WTC11 (cell line): ENCODE results near the gene APOBEC3G. TPM values are rescaled to one million over a fixed set of nuclear protein-coding genes. Genes with fewer than 3 reads are reported as not detected.

ENCODE experiments used
- ATAC-seq: fragments of 200-7000 bp; cut with Tn5 transposase; 2 replicates; pipeline ENCODE4 v1.10.0; 2021; ENCODE audit warnings: mild to moderate bottlenecking, moderate library complexity
- CTCF ChIA-PET: fragments of 300-600 bp; sonication (Branson Sonifier 250); formaldehyde crosslinking; loops from one replicate; lab custom pipeline; 2021; ENCODE audit warnings: antibody characterized with exemption; lab: Charles Lee
- POLR2A ChIA-PET: fragments of 350-600 bp; sonication (Branson Sonifier 250); formaldehyde crosslinking; loops from one replicate; lab custom pipeline; 2021; ENCODE audit warnings: antibody characterized with exemption; lab: Charles Lee
- DNase-seq: peaks from one replicate; pipeline ENCODE4 v3.0.0; 2021; ENCODE audit warnings: low spot score
- H3K27ac Mint-ChIP-seq: 2 replicates; pipeline ENCODE4 v1.8.0; 2021; ENCODE audit warnings: mixed read lengths
- H3K27me3 Mint-ChIP-seq: 2 replicates; pipeline ENCODE4 v1.8.0; 2021; ENCODE audit warnings: low read depth, mild to moderate bottlenecking, moderate library complexity, mixed read lengths
- H3K36me3 Mint-ChIP-seq: 2 replicates; pipeline ENCODE4 v1.8.0; 2021; ENCODE audit warnings: mixed read lengths
- H3K4me1 Mint-ChIP-seq: 2 replicates; pipeline ENCODE4 v1.8.0; 2022; ENCODE audit warnings: mixed read lengths
- H3K4me3 Mint-ChIP-seq: 2 replicates; pipeline ENCODE4 v1.8.0; 2021; ENCODE audit warnings: mild to moderate bottlenecking, moderate library complexity, mixed read lengths
- H3K9me3 Mint-ChIP-seq: 2 replicates; pipeline ENCODE4 v1.8.0; 2021; ENCODE audit warnings: mixed read lengths
- CBFB ChIP-seq: sonication (generic); formaldehyde crosslinking; IDR thresholded peaks from 2 replicates; pipeline ENCODE4 v1.8.1; 2022; ENCODE audit warnings: mild to moderate bottlenecking, low read depth, missing genetic modification reagents
- CREM ChIP-seq: sonication (generic); formaldehyde crosslinking; IDR thresholded peaks from 2 replicates; pipeline ENCODE4 v1.8.1; 2022; ENCODE audit warnings: mild to moderate bottlenecking, missing genetic modification reagents, moderate library complexity
- ESRRA ChIP-seq: sonication (generic); formaldehyde crosslinking; IDR thresholded peaks from 2 replicates; pipeline ENCODE4 v1.8.1; 2022; ENCODE audit warnings: mild to moderate bottlenecking, missing genetic modification reagents, borderline replicate concordance
- FOXK1 ChIP-seq: sonication (generic); formaldehyde crosslinking; IDR thresholded peaks from 2 replicates; pipeline ENCODE4 v1.8.0; 2022; ENCODE audit warnings: mild to moderate bottlenecking, moderate library complexity, missing genetic modification reagents
- GABPB1 ChIP-seq: sonication (generic); formaldehyde crosslinking; IDR thresholded peaks from 2 replicates; pipeline ENCODE4 v1.8.1; 2023; ENCODE audit warnings: mild to moderate bottlenecking, missing genetic modification reagents
- JUN ChIP-seq: sonication (generic); formaldehyde crosslinking; IDR thresholded peaks from 2 replicates; pipeline ENCODE4 v1.8.0; 2023; ENCODE audit warnings: mild to moderate bottlenecking, missing genetic modification reagents
- NFE2L1 ChIP-seq: sonication (generic); formaldehyde crosslinking; IDR thresholded peaks from 2 replicates; pipeline ENCODE4 v1.8.1; 2023; ENCODE audit warnings: missing genetic modification reagents
- NFYB ChIP-seq: sonication (generic); formaldehyde crosslinking; conservative IDR thresholded peaks from 2 replicates; pipeline ENCODE4 v1.8.0; 2022; ENCODE audit warnings: low read depth, missing genetic modification reagents
- NR1H2 ChIP-seq: sonication (generic); formaldehyde crosslinking; IDR thresholded peaks from 2 replicates; pipeline ENCODE4 v1.9.0; 2021; ENCODE audit warnings: mild to moderate bottlenecking, moderate library complexity, missing genetic modification reagents
- TCF7 ChIP-seq: sonication (generic); formaldehyde crosslinking; IDR thresholded peaks from 2 replicates; pipeline ENCODE4 v1.8.0; 2022; ENCODE audit warnings: mild to moderate bottlenecking, low read depth, missing genetic modification reagents, moderate library complexity
- TEAD4 ChIP-seq: sonication (generic); formaldehyde crosslinking; IDR thresholded peaks from 2 replicates; pipeline ENCODE4 v1.8.0; 2022; ENCODE audit warnings: mild to moderate bottlenecking, missing genetic modification reagents
- TP53 ChIP-seq: sonication (generic); formaldehyde crosslinking; IDR thresholded peaks from 2 replicates; pipeline ENCODE4 v1.8.1; 2023; ENCODE audit warnings: mild to moderate bottlenecking, missing genetic modification reagents
- ZNF396 ChIP-seq: fragments of 250-450 bp; sonication (Bioruptor Pico); IDR thresholded peaks from 2 replicates; pipeline ENCODE4 v1.8.0; 2021; ENCODE audit warnings: mild to moderate bottlenecking, moderate library complexity, borderline replicate concordance
- ZNF416 ChIP-seq: fragments of 250-450 bp; sonication (Bioruptor Pico); IDR thresholded peaks from 2 replicates; pipeline ENCODE4 v1.9.0; 2021; ENCODE audit warnings: mild to moderate bottlenecking, inconsistent platforms
- total RNA-seq: library from RNA; stranded (reverse); gene quantifications from 3 replicates; pipeline ENCODE4 v1.2.3, GENCODE V29; 2021
- TF ChIP-seq, protein P1 (sequence below): sonication (generic); formaldehyde crosslinking; IDR thresholded peaks from 2 replicates; pipeline ENCODE4 v1.8.1; 2023; ENCODE audit warnings: mild to moderate bottlenecking, missing genetic modification reagents, borderline replicate concordance
- TF ChIP-seq, protein P2 (sequence below): sonication (generic); formaldehyde crosslinking; IDR thresholded peaks from 2 replicates; pipeline ENCODE4 v1.8.0; 2023; ENCODE audit warnings: missing genetic modification reagents
- TF ChIP-seq, protein P3 (sequence below): sonication (generic); formaldehyde crosslinking; IDR thresholded peaks from 2 replicates; pipeline ENCODE4 v1.8.0; 2022; ENCODE audit warnings: mild to moderate bottlenecking, missing genetic modification reagents
- TF ChIP-seq, protein P4 (sequence below): sonication (generic); formaldehyde crosslinking; IDR thresholded peaks from 2 replicates; pipeline ENCODE4 v1.8.1; 2023; ENCODE audit warnings: mild to moderate bottlenecking, missing genetic modification reagents
- TF ChIP-seq, protein P5 (sequence below): sonication (generic); formaldehyde crosslinking; IDR thresholded peaks from 2 replicates; pipeline ENCODE4 v1.8.0; 2022; ENCODE audit warnings: mild to moderate bottlenecking, missing genetic modification reagents
- TF ChIP-seq, protein P6 (sequence below): fragments of 250-450 bp; sonication (Bioruptor Pico); IDR thresholded peaks from 2 replicates; pipeline ENCODE4 v1.9.0; 2021; ENCODE audit warnings: mild to moderate bottlenecking, borderline replicate concordance
- TF ChIP-seq, protein P7 (sequence below): sonication (generic); formaldehyde crosslinking; IDR thresholded peaks from 2 replicates; pipeline ENCODE4 v1.8.1; 2023; ENCODE audit warnings: mild to moderate bottlenecking, missing genetic modification reagents, moderate library complexity

Gene APOBEC3G
- total RNA-seq, 1 experiment from 2014 or later: 1.8 TPM

DNA sequence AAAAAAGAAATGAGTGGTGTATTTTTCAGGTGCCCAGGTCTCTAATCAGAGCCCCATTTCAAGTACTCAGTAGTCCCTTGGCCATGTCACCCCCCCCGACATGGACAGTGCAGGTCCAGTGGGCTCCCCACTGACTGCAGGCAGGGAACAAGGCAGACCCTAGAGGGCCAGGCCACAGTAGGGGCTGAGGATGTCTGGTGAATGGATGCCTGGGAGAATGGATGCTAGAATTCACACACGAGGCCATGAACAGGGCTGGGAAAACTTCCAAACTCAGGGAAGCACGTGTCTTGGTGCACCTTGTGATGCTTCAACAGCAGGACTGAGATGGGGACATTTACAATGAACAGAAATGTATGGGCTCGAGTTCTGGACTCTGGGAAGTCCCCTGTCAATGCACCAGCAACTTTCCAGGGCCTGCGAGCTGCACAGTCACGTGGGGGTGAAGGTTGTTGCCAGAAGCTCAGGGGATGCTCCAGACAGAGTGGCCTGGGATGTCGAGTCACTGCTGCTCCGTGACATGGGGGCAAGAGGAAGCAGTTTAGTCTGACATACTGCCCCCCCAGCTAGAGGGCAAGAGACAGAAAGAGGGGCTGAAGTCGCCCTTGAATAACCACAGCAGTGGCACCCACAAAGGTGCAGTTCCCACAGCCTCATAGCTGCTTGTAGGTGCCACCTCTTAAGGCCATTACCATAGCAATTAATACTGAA, 3.1 kb downstream of the APOBEC3G start (continued):
- TF ChIP-seq, protein P1, sequence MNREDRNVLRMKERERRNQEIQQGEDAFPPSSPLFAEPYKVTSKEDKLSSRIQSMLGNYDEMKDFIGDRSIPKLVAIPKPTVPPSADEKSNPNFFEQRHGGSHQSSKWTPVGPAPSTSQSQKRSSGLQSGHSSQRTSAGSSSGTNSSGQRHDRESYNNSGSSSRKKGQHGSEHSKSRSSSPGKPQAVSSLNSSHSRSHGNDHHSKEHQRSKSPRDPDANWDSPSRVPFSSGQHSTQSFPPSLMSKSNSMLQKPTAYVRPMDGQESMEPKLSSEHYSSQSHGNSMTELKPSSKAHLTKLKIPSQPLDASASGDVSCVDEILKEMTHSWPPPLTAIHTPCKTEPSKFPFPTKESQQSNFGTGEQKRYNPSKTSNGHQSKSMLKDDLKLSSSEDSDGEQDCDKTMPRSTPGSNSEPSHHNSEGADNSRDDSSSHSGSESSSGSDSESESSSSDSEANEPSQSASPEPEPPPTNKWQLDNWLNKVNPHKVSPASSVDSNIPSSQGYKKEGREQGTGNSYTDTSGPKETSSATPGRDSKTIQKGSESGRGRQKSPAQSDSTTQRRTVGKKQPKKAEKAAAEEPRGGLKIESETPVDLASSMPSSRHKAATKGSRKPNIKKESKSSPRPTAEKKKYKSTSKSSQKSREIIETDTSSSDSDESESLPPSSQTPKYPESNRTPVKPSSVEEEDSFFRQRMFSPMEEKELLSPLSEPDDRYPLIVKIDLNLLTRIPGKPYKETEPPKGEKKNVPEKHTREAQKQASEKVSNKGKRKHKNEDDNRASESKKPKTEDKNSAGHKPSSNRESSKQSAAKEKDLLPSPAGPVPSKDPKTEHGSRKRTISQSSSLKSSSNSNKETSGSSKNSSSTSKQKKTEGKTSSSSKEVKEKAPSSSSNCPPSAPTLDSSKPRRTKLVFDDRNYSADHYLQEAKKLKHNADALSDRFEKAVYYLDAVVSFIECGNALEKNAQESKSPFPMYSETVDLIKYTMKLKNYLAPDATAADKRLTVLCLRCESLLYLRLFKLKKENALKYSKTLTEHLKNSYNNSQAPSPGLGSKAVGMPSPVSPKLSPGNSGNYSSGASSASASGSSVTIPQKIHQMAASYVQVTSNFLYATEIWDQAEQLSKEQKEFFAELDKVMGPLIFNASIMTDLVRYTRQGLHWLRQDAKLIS (CRISPR knock-in tag): no peak
- TF ChIP-seq, protein P2, sequence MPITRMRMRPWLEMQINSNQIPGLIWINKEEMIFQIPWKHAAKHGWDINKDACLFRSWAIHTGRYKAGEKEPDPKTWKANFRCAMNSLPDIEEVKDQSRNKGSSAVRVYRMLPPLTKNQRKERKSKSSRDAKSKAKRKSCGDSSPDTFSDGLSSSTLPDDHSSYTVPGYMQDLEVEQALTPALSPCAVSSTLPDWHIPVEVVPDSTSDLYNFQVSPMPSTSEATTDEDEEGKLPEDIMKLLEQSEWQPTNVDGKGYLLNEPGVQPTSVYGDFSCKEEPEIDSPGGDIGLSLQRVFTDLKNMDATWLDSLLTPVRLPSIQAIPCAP (CRISPR knock-in tag): no peak
- no peak for TF ChIP-seq ESRRA
- TF ChIP-seq, all 79 proteins: peak for 0

DNA sequence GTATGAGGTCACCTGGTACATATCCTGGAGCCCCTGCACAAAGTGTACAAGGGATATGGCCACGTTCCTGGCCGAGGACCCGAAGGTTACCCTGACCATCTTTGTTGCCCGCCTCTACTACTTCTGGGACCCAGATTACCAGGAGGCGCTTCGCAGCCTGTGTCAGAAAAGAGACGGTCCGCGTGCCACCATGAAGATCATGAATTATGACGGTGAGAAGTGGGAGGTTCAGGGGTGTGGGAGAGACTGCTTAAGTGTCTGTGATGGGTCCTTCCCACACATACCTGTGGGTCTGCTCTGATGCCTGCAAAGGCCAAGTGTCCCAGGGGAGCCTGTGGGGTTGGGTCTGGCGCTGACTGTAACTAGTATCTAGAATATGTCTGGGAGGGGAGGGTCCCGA, 3.9 kb downstream of the APOBEC3G start:
- Mint-ChIP-seq H3K36me3 (no peaks in the 10 kb centered on the region), H3K4me3 (no peak overlapping the region), H3K27ac (no peak overlapping the region), H3K9me3 (no peaks in the 10 kb centered on the region), H3K27me3 (no peaks in the 10 kb centered on the region; the same call in 1 of the 2 replicates), H3K4me1 (peaks cover 29% of the 10 kb centered on the region)
- ChIA-PET CTCF (interaction anchor here (0.6 to 1.3 kb wide), 3 partner anchors 54 to 448 kb away, joined by 3 read pairs; no protein-coding TSS in a partner anchor), POLR2A (no interaction called here)
- ATAC-seq (no peak), DNase-seq (no peak)
- TF ChIP-seq NFE2L1 (no peak), CREM (CRISPR knock-in tag) (no peak), FOXK1 (CRISPR knock-in tag) (no peak), JUN (CRISPR knock-in tag) (no peak), GABPB1 (no peak), TP53 (CRISPR knock-in tag) (no peak), TEAD4 (CRISPR knock-in tag) (no peak), ZNF416 (CRISPR knock-in tag) (no peak), CBFB (CRISPR knock-in tag) (no peak), NR1H2 (no peak), TCF7 (CRISPR knock-in tag) (no peak), NFYB (CRISPR knock-in tag) (no peak), ZNF396 (CRISPR knock-in tag) (no peak)
- TF ChIP-seq, protein P3, sequence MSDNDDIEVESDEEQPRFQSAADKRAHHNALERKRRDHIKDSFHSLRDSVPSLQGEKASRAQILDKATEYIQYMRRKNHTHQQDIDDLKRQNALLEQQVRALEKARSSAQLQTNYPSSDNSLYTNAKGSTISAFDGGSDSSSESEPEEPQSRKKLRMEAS (CRISPR knock-in tag): no peak
- TF ChIP-seq, protein P4, sequence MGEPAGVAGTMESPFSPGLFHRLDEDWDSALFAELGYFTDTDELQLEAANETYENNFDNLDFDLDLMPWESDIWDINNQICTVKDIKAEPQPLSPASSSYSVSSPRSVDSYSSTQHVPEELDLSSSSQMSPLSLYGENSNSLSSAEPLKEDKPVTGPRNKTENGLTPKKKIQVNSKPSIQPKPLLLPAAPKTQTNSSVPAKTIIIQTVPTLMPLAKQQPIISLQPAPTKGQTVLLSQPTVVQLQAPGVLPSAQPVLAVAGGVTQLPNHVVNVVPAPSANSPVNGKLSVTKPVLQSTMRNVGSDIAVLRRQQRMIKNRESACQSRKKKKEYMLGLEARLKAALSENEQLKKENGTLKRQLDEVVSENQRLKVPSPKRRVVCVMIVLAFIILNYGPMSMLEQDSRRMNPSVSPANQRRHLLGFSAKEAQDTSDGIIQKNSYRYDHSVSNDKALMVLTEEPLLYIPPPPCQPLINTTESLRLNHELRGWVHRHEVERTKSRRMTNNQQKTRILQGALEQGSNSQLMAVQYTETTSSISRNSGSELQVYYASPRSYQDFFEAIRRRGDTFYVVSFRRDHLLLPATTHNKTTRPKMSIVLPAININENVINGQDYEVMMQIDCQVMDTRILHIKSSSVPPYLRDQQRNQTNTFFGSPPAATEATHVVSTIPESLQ (CRISPR knock-in tag): no peak
- TF ChIP-seq, protein P5, sequence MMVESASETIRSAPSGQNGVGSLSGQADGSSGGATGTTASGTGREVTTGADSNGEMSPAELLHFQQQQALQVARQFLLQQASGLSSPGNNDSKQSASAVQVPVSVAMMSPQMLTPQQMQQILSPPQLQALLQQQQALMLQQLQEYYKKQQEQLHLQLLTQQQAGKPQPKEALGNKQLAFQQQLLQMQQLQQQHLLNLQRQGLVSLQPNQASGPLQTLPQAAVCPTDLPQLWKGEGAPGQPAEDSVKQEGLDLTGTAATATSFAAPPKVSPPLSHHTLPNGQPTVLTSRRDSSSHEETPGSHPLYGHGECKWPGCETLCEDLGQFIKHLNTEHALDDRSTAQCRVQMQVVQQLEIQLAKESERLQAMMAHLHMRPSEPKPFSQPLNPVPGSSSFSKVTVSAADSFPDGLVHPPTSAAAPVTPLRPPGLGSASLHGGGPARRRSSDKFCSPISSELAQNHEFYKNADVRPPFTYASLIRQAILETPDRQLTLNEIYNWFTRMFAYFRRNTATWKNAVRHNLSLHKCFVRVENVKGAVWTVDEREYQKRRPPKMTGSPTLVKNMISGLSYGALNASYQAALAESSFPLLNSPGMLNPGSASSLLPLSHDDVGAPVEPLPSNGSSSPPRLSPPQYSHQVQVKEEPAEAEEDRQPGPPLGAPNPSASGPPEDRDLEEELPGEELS: no peak
- TF ChIP-seq, protein P6, sequence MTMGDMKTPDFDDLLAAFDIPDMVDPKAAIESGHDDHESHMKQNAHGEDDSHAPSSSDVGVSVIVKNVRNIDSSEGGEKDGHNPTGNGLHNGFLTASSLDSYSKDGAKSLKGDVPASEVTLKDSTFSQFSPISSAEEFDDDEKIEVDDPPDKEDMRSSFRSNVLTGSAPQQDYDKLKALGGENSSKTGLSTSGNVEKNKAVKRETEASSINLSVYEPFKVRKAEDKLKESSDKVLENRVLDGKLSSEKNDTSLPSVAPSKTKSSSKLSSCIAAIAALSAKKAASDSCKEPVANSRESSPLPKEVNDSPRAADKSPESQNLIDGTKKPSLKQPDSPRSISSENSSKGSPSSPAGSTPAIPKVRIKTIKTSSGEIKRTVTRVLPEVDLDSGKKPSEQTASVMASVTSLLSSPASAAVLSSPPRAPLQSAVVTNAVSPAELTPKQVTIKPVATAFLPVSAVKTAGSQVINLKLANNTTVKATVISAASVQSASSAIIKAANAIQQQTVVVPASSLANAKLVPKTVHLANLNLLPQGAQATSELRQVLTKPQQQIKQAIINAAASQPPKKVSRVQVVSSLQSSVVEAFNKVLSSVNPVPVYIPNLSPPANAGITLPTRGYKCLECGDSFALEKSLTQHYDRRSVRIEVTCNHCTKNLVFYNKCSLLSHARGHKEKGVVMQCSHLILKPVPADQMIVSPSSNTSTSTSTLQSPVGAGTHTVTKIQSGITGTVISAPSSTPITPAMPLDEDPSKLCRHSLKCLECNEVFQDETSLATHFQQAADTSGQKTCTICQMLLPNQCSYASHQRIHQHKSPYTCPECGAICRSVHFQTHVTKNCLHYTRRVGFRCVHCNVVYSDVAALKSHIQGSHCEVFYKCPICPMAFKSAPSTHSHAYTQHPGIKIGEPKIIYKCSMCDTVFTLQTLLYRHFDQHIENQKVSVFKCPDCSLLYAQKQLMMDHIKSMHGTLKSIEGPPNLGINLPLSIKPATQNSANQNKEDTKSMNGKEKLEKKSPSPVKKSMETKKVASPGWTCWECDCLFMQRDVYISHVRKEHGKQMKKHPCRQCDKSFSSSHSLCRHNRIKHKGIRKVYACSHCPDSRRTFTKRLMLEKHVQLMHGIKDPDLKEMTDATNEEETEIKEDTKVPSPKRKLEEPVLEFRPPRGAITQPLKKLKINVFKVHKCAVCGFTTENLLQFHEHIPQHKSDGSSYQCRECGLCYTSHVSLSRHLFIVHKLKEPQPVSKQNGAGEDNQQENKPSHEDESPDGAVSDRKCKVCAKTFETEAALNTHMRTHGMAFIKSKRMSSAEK (CRISPR knock-in tag): no peak
- TF ChIP-seq, protein P7, sequence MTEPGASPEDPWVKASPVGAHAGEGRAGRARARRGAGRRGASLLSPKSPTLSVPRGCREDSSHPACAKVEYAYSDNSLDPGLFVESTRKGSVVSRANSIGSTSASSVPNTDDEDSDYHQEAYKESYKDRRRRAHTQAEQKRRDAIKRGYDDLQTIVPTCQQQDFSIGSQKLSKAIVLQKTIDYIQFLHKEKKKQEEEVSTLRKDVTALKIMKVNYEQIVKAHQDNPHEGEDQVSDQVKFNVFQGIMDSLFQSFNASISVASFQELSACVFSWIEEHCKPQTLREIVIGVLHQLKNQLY (CRISPR knock-in tag): no peak
